ENCODE measurements around the gene HGFAC. TPM values are rescaled to one million over a fixed set of nuclear protein-coding genes. Genes with fewer than 3 reads are reported as not detected.

The HGFAC gene
- total and polyA plus RNA-seq, 12 donors, result 0.12 to 0.84 (median 0.51) TPM; not detected in 5

GRCh38 chr4:3467601-3468031, 25.8 kb downstream of the HGFAC start:
- 82 to 91% (median 86%) methylated on average over 15 of the region's 15 CpGs for WGBS, 4 donors
- Histone ChIP-seq H3K9me3 (replicated peaks in 1 of 3) (no peaks in the 10 kb centered on the region), H3K27ac (no peak overlapping the region), H3K36me3 (replicated peaks in 1 of 2) (no peaks in the 10 kb centered on the region), H3K27me3 (no peaks in the 10 kb centered on the region), H3K4me3 (no peak overlapping the region), H3K4me1 (replicated peaks in 1 of 2) (peaks cover 6 to 9% of the 10 kb centered on the region in 2 donors)
- TF ChIP-seq CTCF (IDR thresholded peaks at IDR 0.05) (no peak), POLR2A (IDR thresholded peaks at IDR 0.05) (no peak)
- no peak for DNase-seq
- intact Hi-C loops (cut with DNase I), result no loop called here

GRCh38 chr4:3468154-3468553, 26.4 kb downstream of the HGFAC start:
- WGBS, 4 donors, result 85 to 96% (median 92%) methylated on average over 10 of the region's 10 CpGs
- H3K27ac ChIP-seq, result no peak overlapping the region
- H3K36me3 ChIP-seq (replicated peaks in 1 of 2), result no peaks in the 10 kb centered on the region
- TF ChIP-seq CTCF (IDR thresholded peaks at IDR 0.05), result no peak
- no peak for TF ChIP-seq POLR2A (IDR thresholded peaks at IDR 0.05)
- H3K27me3 ChIP-seq, result no peaks in the 10 kb centered on the region
- intact Hi-C loops (cut with DNase I), result no loop called here
- no peak for DNase-seq
- no peaks in the 10 kb centered on the region for H3K9me3 ChIP-seq (replicated peaks in 1 of 3)
- H3K4me3 ChIP-seq, result no peak overlapping the region
- peaks cover 5 to 6% of the 10 kb centered on the region in 2 donors for H3K4me1 ChIP-seq (replicated peaks in 1 of 2)

GRCh38 chr4:3468804-3469203, 27.0 kb downstream of the HGFAC start:
- WGBS, 4 donors, result 81 to 97% (median 91%) methylated on average over 7 to 11 of the region's 11 CpGs
- peaks cover under 1 to 1% of the 10 kb centered on the region in 2 donors for H3K4me1 ChIP-seq (replicated peaks in 1 of 2)
- no peak overlapping the region for H3K4me3 ChIP-seq
- no peaks in the 10 kb centered on the region for H3K9me3 ChIP-seq (replicated peaks in 1 of 3)
- DNase-seq, result no peak
- no peaks in the 10 kb centered on the region for H3K36me3 ChIP-seq (replicated peaks in 1 of 2)
- intact Hi-C loops (cut with DNase I), result no loop called here
- no peak overlapping the region for H3K27ac ChIP-seq
- TF ChIP-seq POLR2A (IDR thresholded peaks at IDR 0.05) (no peak), CTCF (IDR thresholded peaks at IDR 0.05) (no peak)
- no peaks in the 10 kb centered on the region for H3K27me3 ChIP-seq

- Histone ChIP-seq H3K4me1 (replicated peaks in 1 of 2) (no peaks in the 10 kb centered on the region), H3K4me3 (no peak overlapping the region), H3K27me3 (no peaks in the 10 kb centered on the region), H3K9me3 (replicated peaks in 1 of 3) (no peaks in the 10 kb centered on the region), H3K27ac (no peak overlapping the region), H3K36me3 (replicated peaks in 1 of 2) (no peaks in the 10 kb centered on the region)
- 76 to 81% (median 78%) methylated on average over 18 to 31 of the region's 31 CpGs for WGBS, 4 donors
- no peak for DNase-seq
- intact Hi-C loops (cut with DNase I), result no loop called here
- TF ChIP-seq POLR2A (IDR thresholded peaks at IDR 0.05) (no peak), CTCF (IDR thresholded peaks at IDR 0.05) (no peak)
Measured at GRCh38 chr4:3469386-3470243, 27.8 kb downstream of the HGFAC start.
